Measurements from ENCODE around the gene OR2T8. TPM values are rescaled to one million over a fixed set of nuclear protein-coding genes. Genes with fewer than 3 reads are reported as not detected.

The OR2T8 gene
- total and polyA plus RNA-seq, 2 of the 4 experiments (the other 2 are of a cell fraction) = not detected

- Histone ChIP-seq H3K9me1 (ENCODE audit: insufficient read depth, low read length) (no peaks in the 10 kb centered on the region), H3K4me1 (ENCODE audit: control insufficient read depth, insufficient read depth, low read length) (no peaks in the 10 kb centered on the region), H3K9me3 (ENCODE audit: control insufficient read depth, insufficient read depth, low read length) (peaks cover 5% of the 10 kb centered on the region; the same call in 1 of the 2 replicates), H3K18ac (ENCODE audit: low read depth, low read length) (no peak within 1 kb of the TSS), H3K9ac (ENCODE audit: low read depth, low read length) (no peak within 1 kb of the TSS), H2BK120ac (ENCODE audit: low read depth, low read length) (no peak within 1 kb of the TSS), H2BK15ac (ENCODE audit: low read depth, low read length) (no peak within 1 kb of the TSS), H2AK5ac (ENCODE audit: low read depth, low read length) (no peak within 1 kb of the TSS), H3K23ac (ENCODE audit: low read depth, low read length) (no peak within 1 kb of the TSS), H3K14ac (replicated peaks; ENCODE audit: low read depth, low read length) (no peak within 1 kb of the TSS), H2AFZ (replicated peaks; ENCODE audit: low read length, poor library complexity) (no peak within 1 kb of the TSS), H4K8ac (ENCODE audit: low read depth in 2 of 2, low read length in 2 of 2) (no peak within 1 kb of the TSS), H3K27ac (ENCODE audit: insufficient read depth, low read length) (no peak within 1 kb of the TSS), H3K4me2 (ENCODE audit: low read depth, low read length) (no peak within 1 kb of the TSS), H2BK5ac (ENCODE audit: low read depth, low read length, poor library complexity, severe bottlenecking) (no peak within 1 kb of the TSS), H2AK9ac (replicated peaks; ENCODE audit: low read depth, low read length, poor library complexity) (no peak within 1 kb of the TSS), H3K36me3 (ENCODE audit: control insufficient read depth, insufficient read depth, low read length) (no peaks in the 10 kb centered on the region), H4K5ac (ENCODE audit: low read depth, low read length) (no peak within 1 kb of the TSS), H4K91ac (ENCODE audit: insufficient read depth, low read depth, low read length) (no peak within 1 kb of the TSS), H3K4ac (ENCODE audit: low read depth, low read length) (no peak within 1 kb of the TSS), H3K4me3 (ENCODE audit: insufficient read depth, low read depth, low read length) (no peak within 1 kb of the TSS), H3K56ac (ENCODE audit: extremely low read depth, insufficient read depth, low read length) (no peak within 1 kb of the TSS), H3K79me1 (ENCODE audit: low read depth in 1 of 2, low read length in 2 of 2) (no peaks in the 10 kb centered on the region), H3K27me3 (ENCODE audit: control insufficient read depth, insufficient read depth, low read length) (no peaks in the 10 kb centered on the region), H2BK20ac (ENCODE audit: low read depth, low read length) (no peak within 1 kb of the TSS), H4K20me1 (ENCODE audit: insufficient read depth, low read length) (no peaks in the 10 kb centered on the region)
- in situ Hi-C loops (cut with MboI; ENCODE audit: low sequenced_read_pairs) (no loop called here), dilution Hi-C loops (cut with HindIII; ENCODE audit: low sequenced_read_pairs, unreplicated experiment) (no loop called here), intact Hi-C loops (cut with micrococcal nuclease) (no loop called here)
- no peak for DNase-seq
- ChIA-PET POLR2A (ENCODE audit: unreplicated experiment) (no interaction called here), CTCF (no interaction called here)
- no CpG with 5 or more reads among the region's 2 CpGs for WGBS, 2 experiments (ENCODE audit: extremely low coverage in 2 of 2, insufficient read length in 1 of 2)
- no TSS peak for BruUV-seq (replicated peaks)
- TF ChIP-seq ELK1 (IDR thresholded peaks at IDR 0.05; ENCODE audit: borderline replicate concordance, low read depth, low read length) (no peak), MXI1 (IDR thresholded peaks at IDR 0.05; ENCODE audit: borderline replicate concordance, low read depth, low read length) (no peak), RFX5 (IDR thresholded peaks at IDR 0.05; ENCODE audit: low read depth, low read length) (no peak), CEBPB (IDR thresholded peaks at IDR 0.05; ENCODE audit: low read depth, low read length) (no peak), POLR2A (IDR thresholded peaks at IDR 0.05; ENCODE audit: low read depth, low read length) (no peak), NFE2L2 (IDR thresholded peaks at IDR 0.05; ENCODE audit: low read depth, low read length) (no peak), FOS (IDR thresholded peaks at IDR 0.05; ENCODE audit: low read depth, low read length) (no peak), MAFK (IDR thresholded peaks at IDR 0.05; ENCODE audit: low read depth, low read length) (no peak), SMC3 (IDR thresholded peaks at IDR 0.05; ENCODE audit: low read depth, low read length) (no peak), USF2 (IDR thresholded peaks at IDR 0.05; ENCODE audit: low read depth, low read length) (no peak), MAZ (IDR thresholded peaks at IDR 0.05; ENCODE audit: borderline replicate concordance, low read depth, low read length) (no peak), RCOR1 (IDR thresholded peaks at IDR 0.05; ENCODE audit: insufficient replicate concordance, low read length) (no peak), CHD1 (IDR thresholded peaks at IDR 0.05; ENCODE audit: low read depth, low read length) (no peak)
- no peak for ATAC-seq (ENCODE audit: low read depth)
Observed at GRCh38 chr1:247895163-247895637, 24.9 kb upstream of the OR2T8 start, which contains the start of gene OR2W3. Gene OR2W3 (plus strand): TSS chr1:247895587. CDS start chr1:247895587, 0 bp downstream.

Measured in IMR-90 (cell line).